ENCODE measurements around the gene NAALADL2. TPM values are rescaled to one million over a fixed set of nuclear protein-coding genes. Genes with fewer than 3 reads are reported as not detected.

NAALADL2 gene
- total and polyA plus RNA-seq, 9 of the 15 experiments (the other 6 are each of a cell fraction or from before 2014, with no cell fraction given): 0.29 to 1.1 (median 0.79) TPM; not detected in 1

DNA sequence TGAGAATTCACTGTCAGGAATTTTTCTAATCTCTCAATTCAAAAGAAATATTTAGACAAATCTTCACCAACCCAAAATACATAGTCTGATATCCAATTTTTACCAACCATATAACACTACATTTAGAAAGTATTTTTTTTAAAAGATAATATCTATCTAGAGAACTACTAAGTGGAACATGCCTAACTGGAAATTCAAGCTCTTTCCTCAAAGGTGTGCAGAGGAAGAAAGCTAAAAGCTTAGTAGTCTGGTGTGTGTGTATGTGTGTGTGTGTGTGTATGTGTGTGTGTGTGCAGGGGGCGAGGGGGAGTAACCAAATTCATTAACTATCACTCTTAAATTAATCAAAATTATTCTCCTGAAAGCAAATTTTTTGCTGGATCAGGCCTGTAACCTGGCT, 797.3 kb downstream of the NAALADL2 start:
- Histone ChIP-seq H3K9me1 (ENCODE audit: control insufficient read depth, insufficient read depth, low read length) (no peaks in the 10 kb centered on the region), H3K27ac (ENCODE audit: extremely low read depth, low read depth, low read length) (no peak overlapping the region), H2AFZ (ENCODE audit: low read depth, low read length) (no peak overlapping the region), H3K9ac (ENCODE audit: insufficient read depth in 1 of 2, low read depth in 2 of 2, low read length in 2 of 2) (no peak overlapping the region), H3K9me3 (replicated peaks; ENCODE audit: control insufficient read depth, insufficient read depth, low read depth, low read length) (no peaks in the 10 kb centered on the region), H3K36me3 (ENCODE audit: control insufficient read depth, insufficient read depth, low read length) (no peaks in the 10 kb centered on the region), H3K4me2 (ENCODE audit: insufficient read depth, low read length) (no peak overlapping the region), H3K27me3 (ENCODE audit: control insufficient read depth in 2 of 2, insufficient read depth in 2 of 2, low read length in 2 of 2) (no peaks in the 10 kb centered on the region), H3K4me1 (replicated peaks in 1 of 2; ENCODE audit: control insufficient read depth in 2 of 2, insufficient read depth in 2 of 2, low read length in 2 of 2) (no peaks in the 10 kb centered on the region), H3K79me2 (ENCODE audit: control insufficient read depth, insufficient read depth, low read length) (no peaks in the 10 kb centered on the region), H4K20me1 (replicated peaks; ENCODE audit: control insufficient read depth, insufficient read depth, low read length) (no peaks in the 10 kb centered on the region), H3K4me3 (no peak overlapping the region)
- no peak for TF ChIP-seq MAX (CRISPR knock-in tag; IDR thresholded peaks at IDR 0.05)
- FAIRE-seq (no peak), ATAC-seq (no peak), DNase-seq (ENCODE audit: extremely low read depth in 1 of 4, low spot score in 3 of 4) (no peak)
- POLR2A ChIA-PET: no interaction called here
- WGBS (ENCODE audit: insufficient coverage, low coverage, missing lambda C conversion rate): 0% methylated on average over 1 of the region's 1 CpG
- CTCF ChIA-PET (ENCODE audit: low intra/inter-chr PET ratio): no interaction called here
- no TSS peak for BruUV-seq (replicated peaks)
- in situ Hi-C loops (cut with MboI) (no loop called here), intact Hi-C loops (cut with micrococcal nuclease) (no loop called here)

- no peaks in the 10 kb centered on the region for H3K9me1 ChIP-seq (ENCODE audit: control insufficient read depth, insufficient read depth, low read length)
- no peak for FAIRE-seq
- no peaks in the 10 kb centered on the region for H3K79me2 ChIP-seq (ENCODE audit: control insufficient read depth, insufficient read depth, low read length)
- whole genome bisulfite sequencing (ENCODE audit: insufficient coverage, low coverage, missing lambda C conversion rate): 12% methylated on average over 2 of the region's 2 CpGs
- intact Hi-C loops (cut with micrococcal nuclease): no loop called here
- TF ChIP-seq ZNF23 (CRISPR knock-in tag; IDR thresholded peaks at IDR 0.05) (no peak), XRCC4 (IDR thresholded peaks at IDR 0.05; ENCODE audit: extremely low read depth, insufficient read depth, insufficient read length) (no peak), ZNF133 (CRISPR knock-in tag; IDR thresholded peaks at IDR 0.05) (no peak)
- TF ChIP-seq, protein P1, sequence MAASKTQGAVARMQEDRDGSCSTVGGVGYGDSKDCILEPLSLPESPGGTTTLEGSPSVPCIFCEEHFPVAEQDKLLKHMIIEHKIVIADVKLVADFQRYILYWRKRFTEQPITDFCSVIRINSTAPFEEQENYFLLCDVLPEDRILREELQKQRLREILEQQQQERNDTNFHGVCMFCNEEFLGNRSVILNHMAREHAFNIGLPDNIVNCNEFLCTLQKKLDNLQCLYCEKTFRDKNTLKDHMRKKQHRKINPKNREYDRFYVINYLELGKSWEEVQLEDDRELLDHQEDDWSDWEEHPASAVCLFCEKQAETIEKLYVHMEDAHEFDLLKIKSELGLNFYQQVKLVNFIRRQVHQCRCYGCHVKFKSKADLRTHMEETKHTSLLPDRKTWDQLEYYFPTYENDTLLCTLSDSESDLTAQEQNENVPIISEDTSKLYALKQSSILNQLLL (CRISPR knock-in tag; IDR thresholded peaks at IDR 0.05; ENCODE audit: borderline replicate concordance): no peak
- no TSS peak for BruUV-seq (replicated peaks)
- ChIA-PET CTCF (ENCODE audit: low intra/inter-chr PET ratio) (no interaction called here), POLR2A (no interaction called here)
- H3K27ac ChIP-seq (ENCODE audit: extremely low read depth, low read depth, low read length): no peak overlapping the region
- H2AFZ ChIP-seq (ENCODE audit: low read depth, low read length): no peak overlapping the region
- H3K4me2 ChIP-seq (ENCODE audit: insufficient read depth, low read length): no peak overlapping the region
- no peaks in the 10 kb centered on the region for H4K20me1 ChIP-seq (replicated peaks; ENCODE audit: control insufficient read depth, insufficient read depth, low read length)
- ATAC-seq: no peak
- H3K27me3 ChIP-seq (ENCODE audit: control insufficient read depth in 2 of 2, insufficient read depth in 2 of 2, low read length in 2 of 2): no peaks in the 10 kb centered on the region
- in situ Hi-C loops (cut with MboI): no loop called here
- no peaks in the 10 kb centered on the region for H3K4me1 ChIP-seq (replicated peaks in 1 of 2; ENCODE audit: control insufficient read depth in 2 of 2, insufficient read depth in 2 of 2, low read length in 2 of 2)
- H3K36me3 ChIP-seq (ENCODE audit: control insufficient read depth, insufficient read depth, low read length): no peaks in the 10 kb centered on the region
- no peaks in the 10 kb centered on the region for H3K9me3 ChIP-seq (replicated peaks; ENCODE audit: control insufficient read depth, insufficient read depth, low read depth, low read length)
- H3K4me3 ChIP-seq: no peak overlapping the region
- no peak for DNase-seq (ENCODE audit: extremely low read depth in 1 of 4, low spot score in 3 of 4)
- H3K9ac ChIP-seq (ENCODE audit: insufficient read depth in 1 of 2, low read depth in 2 of 2, low read length in 2 of 2): no peak overlapping the region
Measured at GRCh38 chr3:175659670-175660350, 800.7 kb downstream of the NAALADL2 start.
